ENCODE measurements around the gene MELK.

DNA sequence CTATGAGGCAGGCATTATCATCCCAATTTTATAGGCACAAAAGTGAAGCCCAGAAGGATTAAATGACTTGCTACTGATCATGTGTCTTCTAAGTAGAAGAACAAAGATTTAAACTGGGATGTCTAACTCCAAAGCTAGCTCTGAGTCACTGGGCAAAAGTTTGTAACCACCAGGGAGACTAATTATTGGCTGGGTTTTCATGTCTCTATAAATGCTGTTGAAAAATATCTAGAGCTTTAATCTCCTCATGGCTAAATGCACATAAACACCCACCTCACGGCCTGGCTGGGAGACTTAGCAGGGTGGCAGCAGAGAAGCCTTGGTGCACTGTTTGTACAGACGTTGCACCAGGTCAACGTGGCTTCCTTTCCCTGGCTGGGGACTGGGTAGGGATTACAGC, 144.6 kb downstream of the MELK start:
- TF ChIP-seq, protein P1, sequence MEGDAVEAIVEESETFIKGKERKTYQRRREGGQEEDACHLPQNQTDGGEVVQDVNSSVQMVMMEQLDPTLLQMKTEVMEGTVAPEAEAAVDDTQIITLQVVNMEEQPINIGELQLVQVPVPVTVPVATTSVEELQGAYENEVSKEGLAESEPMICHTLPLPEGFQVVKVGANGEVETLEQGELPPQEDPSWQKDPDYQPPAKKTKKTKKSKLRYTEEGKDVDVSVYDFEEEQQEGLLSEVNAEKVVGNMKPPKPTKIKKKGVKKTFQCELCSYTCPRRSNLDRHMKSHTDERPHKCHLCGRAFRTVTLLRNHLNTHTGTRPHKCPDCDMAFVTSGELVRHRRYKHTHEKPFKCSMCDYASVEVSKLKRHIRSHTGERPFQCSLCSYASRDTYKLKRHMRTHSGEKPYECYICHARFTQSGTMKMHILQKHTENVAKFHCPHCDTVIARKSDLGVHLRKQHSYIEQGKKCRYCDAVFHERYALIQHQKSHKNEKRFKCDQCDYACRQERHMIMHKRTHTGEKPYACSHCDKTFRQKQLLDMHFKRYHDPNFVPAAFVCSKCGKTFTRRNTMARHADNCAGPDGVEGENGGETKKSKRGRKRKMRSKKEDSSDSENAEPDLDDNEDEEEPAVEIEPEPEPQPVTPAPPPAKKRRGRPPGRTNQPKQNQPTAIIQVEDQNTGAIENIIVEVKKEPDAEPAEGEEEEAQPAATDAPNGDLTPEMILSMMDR (IDR thresholded peaks at IDR 0.05): no peak
- TF ChIP-seq POLR2A (IDR thresholded peaks at IDR 0.05): no peak

Data from testis (tissue), 2 donors.